ENCODE data around the gene BICDL2.

Gene BICDL2

DNA sequence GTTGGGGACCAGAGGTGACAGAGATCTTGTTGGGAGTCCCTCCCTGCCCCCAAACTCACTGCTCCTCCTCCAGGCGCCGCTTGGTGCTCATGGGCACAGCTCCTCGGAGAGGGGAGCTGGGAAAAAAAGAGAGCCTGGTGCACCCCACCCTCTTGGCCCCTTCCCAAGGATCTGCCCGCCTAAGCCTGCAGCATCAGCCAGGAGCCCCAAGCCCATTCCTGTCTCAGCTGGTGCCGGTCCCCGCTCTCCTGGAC, 13.4 kb downstream of the BICDL2 start:
- peak; percentile 81 for DNase-seq

DNA sequence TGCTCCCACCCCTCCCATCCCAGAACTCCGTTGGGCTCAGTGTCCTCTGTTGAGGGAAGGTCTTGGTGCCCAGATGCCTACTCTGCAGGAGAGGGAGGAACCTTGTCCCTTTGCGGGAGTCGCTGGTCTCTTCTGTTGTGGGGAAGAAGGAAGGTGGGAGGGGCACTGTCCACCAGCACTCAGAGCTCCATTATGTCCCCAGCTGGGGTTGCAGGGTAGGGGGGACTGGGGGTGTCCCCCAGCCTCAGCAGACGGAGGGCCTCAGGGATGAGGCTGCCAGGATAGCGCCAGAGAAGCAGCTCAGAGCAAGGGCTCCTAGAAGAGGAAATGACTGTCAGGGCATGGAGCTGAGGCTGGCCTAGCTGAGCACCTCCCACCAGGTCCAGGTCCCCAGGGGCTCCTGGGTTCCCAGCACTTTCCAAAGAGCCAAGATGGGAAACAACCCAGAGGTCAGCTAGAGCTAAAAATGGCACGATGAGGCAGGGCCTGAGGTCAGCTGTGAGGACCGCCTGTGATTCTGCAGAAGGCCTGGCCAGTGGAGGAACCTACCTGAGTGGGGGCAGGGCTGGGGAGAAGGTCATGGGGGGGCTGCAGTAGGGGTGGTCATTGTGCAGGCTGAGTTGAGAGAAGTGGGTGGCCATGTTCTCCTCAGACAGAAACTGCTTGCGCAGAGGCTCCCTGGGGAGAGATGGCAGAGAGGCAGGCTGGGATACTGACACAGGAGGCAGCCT, 13.9 kb downstream of the BICDL2 start:
- peak; percentile 69 for DNase-seq

DNA sequence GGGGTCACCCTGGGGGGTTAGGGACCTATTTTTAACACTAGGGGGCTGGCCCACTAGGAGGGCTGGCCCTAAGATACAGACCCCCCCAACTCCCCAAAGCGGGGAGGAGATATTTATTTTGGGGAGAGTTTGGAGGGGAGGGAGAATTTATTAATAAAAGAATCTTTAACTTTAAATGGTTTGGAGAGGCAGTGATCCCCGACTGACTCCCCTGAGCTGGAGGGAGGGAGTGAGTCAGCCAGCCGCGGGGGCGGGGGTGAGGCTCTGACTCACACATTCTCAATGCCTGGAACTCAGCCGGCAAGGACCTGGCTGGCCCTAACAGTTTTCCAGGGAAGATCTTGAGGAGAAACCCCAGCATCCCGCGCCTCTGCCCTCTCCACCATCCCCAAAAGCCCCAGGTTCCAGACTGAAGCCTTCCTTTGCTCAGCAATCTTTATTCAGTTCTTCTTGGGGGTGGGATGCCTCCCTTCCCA, 14.5 kb downstream of the BICDL2 start:
- peak; percentile 98 for DNase-seq

DNA sequence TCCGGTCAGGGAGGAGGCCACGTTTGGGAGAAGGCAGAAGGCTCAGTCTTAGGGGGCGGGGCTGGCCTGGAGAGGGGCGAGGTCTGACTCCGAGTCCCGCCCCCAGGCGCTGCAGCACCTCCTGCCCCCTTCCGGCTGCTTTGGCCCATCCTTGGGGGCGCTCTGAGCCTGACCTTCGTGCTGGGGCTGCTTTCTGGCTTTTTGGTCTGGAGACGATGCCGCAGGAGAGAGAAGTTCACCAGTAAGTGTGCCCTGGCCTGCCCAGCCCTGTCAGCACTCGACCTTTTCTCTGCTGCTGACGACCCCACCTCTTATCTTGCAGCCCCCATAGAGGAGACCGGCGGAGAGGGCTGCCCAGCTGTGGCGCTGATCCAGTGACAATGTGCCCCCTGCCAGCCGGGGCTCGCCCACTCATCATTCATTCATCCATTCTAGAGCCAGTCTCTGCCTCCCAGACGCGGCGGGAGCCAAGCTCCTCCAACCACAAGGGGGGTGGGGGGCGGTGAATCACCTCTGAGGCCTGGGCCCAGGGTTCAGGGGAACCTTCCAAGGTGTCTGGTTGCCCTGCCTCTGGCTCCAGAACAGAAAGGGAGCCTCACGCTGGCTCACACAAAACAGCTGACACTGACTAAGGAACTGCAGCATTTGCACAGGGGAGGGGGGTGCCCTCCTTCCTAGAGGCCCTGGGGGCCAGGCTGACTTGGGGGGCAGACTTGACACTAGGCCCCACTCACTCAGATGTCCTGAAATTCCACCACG, 15.1 kb downstream of the BICDL2 start:
- DNase-seq = peak; percentile 98

DNA sequence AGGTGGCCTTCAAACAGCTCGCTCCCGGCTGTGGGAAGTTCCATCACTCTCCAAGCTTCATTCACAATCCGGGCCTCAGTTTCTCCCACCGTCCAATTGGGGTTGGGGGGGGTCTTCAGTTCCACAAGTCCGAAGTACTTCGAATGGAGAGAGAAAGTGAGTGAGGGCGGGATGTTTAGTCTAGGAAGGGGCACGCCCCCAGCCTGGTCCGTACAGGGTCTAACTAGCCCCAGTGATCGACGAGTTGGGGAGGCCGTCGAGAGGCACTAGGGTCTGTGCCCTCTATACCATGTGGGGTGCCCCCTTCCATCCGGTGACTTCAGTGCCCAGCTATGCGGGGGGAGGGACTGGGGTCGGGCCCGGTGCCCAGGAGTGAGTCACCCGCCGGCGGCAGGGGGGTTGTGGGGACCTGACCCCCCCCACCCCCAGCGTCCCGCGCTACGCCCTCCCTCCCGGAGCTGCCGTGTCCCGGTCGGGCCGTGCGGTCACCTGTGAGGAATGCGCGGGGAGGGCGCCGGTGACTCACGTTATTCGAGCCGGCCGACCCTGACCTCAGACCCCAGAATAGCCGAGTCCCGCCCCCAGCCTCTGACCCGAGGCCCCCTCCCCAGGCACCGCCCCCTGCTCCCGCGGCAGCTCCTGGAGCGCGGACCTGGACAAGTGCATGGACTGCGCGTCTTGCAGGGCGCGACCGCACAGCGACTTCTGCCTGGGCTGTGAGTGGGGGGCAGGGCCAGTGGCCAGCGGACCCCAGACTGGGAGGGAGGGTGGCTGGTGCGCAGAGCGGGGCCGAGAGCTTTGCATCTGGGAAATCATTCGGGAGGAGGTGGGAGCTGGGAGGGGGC, 15.9 kb downstream of the BICDL2 start:
- DNase-seq = peak; percentile 91

DNA sequence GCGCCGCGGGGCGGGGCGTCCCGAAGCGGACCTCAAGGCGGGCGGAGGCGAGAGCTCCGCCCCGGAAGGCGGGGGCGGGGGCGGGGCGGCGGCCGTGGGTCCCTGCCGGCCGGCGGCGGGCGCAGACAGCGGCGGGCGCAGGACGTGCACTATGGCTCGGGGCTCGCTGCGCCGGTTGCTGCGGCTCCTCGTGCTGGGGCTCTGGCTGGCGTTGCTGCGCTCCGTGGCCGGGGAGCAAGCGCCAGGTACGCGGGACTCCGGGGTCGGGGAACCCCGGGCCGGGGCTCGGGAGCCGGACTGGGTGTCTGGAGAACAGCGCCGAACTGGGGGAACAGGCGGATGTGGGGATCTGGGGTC, 16.5 kb downstream of the BICDL2 start, which contains the start of gene TNFRSF12A:
Gene TNFRSF12A, plus strand, starts transcription at position 122 of the 357 bp plus-strand sequence. Its CDS starts 30 bp downstream, at position 152.
- DNase-seq = peak; percentile 79

DNA sequence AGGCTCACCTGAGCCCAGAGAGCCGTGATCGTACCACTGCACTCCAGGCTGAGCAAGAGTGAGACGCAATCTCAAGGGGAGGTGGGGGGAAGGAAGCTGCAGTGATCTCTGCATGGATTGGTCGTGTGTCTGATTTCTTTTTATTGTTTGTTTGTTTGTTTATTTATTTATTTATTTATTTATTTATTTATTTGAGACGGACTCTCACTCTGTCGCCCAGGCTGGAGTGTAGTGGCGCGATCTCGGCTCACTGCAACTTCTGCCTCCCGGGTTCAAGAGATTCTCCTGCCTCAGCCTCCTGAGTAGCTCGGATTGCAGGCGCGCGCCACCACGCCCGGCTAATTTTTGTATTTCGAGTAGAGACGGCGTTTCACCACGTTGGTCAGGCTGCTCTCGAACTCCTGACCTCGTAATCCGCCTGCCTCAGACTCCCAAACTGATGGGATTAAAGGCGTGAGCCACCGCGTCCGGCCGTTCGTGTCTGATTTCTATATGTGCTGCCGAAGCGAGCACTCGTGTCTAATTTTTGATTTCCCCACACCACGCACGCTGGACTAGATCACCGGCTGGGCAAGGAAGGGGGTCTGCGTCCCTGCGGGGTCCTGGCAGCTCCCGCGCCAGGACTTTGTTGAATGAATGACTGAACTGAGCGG, 17.0 kb downstream of the BICDL2 start:
- no peak for DNase-seq

DNA sequence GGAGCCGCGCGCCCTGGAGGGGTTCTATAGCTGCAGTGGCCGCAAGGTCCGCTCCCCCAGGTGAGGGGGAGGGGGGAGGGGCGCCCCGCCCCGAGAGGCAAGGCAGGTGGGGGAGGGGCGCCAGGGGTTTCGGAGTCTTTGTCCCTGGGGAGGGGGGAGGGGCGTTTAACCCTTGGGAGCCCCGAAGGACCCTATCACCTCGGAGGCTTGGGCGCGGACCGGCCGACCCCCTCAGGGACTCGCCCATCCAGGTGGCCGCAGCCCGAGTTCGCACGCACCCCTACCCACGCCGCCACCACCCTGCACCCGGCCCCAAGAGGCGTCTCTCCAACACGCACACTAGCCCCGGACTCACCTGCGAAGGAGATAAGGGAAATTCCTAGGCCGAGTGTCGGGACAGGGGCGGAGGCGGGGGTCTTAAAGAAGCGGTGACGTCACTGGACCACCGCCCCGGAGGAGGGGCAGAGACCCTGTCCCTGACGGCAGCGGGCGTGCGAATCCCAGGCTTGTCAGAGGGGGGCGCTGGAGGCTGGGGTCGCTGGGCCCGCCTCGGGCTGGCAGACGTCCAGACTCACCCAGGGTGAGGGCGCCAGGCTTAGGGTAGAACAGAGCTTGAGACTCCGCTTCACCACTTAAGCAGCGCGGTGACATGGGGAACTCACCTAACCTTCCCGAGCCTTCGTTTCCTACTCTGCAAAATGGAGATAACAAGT, 18.8 kb downstream of the BICDL2 start, which contains the start of gene CLDN6:
Gene CLDN6, minus strand, starts transcription at position 390 of the 713 bp plus-strand sequence. CDS start 2,162 bp downstream, outside the sequence.
- DNase-seq = no peak

DNA sequence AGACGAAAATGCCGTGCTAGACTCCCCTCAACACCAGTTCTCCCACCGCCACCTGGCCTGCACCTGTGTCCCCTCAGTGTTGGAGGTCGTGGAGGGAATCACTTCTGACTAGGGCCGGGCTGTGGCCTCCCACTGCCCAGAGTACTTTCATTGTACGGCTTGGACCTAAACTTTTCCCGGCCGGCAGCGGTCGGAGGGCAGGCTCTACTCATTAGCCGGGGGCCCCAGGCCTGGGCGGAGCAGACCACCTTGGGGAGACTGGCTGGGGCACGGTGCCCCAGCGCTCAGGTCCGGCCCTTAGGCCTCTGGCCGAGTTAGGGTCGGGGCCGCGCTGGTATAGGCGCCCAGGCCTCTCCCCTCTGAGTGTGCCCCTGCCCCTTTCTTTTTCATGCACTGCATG, 19.4 kb downstream of the BICDL2 start:
- DNase-seq = no peak

DNA sequence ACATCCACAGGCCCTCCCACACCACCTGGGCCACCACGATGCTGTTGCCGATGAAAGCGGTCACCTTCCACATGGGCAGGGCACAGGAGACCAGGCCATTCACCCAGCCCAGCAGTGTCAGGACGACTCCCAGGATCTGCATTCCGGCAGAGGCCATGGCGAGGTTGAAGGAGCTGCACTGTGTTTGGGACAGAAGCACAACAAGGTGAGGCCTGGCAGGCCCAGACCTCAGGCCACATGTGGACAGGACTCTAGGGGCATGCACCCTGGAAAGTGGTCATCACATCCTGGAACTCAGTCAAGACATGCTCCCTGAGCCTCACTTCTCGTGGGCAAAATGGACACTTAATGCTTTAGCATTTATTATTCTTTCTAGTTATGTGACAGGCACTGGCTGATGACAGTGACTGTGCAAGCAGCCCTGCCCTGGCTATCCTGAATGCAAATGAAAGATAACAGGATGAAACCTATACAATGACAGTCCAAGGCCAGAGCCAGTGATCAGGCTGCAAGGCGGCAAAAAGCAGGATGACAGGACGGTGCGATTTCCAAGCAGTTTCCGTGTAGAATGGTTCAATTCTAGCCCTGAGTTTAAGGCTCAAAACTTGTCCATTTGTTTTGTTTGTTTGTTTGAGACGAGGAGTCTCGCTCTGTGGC, 20.8 kb downstream of the BICDL2 start:
- no peak for DNase-seq

DNA sequence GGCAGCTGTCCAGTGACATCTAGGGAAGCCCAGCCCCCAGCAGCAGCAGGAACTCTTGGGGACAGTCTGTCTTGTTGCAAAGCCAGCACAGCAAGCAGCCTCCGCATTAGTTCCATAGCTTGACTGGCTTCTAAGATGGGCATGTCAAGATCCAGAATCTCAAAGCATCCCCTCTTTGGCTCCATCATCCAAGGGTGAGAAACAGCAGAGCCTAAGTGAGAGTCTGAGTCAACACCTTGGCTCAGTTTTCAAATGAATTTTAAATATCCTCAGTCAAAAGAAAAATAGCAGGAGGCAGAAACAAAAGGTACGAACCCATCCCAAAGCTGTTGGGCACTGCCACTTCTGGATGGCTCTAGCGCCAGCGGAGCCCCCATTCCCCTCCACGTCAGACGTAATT, 21.8 kb downstream of the BICDL2 start:
- DNase-seq = no peak

DNA sequence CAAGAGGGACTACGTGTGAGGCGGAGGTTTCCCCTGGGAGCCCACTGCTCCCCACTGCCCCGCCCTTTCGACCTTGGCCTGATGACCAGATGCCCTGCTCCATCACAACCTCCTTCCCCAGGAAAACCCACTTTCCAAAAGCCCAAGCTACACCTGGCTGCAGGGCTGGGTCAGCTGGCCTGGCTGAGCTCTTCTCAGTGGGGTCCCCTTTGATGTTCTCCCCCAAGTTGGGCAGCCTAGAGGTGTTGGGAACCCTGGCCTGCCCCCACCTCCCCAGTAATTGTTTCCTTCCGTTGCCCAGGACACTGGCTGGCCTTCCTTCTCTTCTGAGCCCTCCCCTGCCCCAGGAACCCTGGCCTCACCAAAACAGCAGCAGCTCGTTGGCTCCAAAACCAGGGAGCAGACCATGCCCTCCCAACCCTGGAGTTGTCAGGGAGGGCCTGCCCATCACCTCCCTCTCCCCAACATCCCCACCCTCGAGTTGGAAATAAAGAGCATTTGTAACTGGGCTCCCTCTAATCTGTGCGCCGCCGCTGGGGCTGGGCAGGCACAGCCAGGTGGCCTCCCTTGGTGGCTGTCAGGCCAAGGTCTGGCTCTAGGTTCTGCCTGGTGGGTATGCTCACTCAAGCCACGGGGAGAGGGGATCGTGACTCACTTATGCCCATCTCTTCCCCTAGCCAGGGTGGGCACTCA, 22.6 kb downstream of the BICDL2 start:
- DNase-seq = no peak

DNA sequence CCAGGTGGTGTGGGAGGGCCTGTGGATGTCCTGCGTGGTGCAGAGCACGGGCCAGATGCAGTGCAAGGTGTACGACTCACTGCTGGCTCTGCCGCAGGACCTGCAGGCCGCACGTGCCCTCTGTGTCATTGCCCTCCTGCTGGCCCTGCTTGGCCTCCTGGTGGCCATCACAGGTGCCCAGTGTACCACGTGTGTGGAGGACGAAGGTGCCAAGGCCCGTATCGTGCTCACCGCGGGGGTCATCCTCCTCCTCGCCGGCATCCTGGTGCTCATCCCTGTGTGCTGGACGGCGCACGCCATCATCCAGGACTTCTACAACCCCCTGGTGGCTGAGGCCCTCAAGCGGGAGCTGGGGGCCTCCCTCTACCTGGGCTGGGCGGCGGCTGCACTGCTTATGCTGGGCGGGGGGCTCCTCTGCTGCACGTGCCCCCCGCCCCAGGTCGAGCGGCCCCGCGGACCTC, 23.2 kb downstream of the BICDL2 start:
- DNase-seq = no peak

DNA sequence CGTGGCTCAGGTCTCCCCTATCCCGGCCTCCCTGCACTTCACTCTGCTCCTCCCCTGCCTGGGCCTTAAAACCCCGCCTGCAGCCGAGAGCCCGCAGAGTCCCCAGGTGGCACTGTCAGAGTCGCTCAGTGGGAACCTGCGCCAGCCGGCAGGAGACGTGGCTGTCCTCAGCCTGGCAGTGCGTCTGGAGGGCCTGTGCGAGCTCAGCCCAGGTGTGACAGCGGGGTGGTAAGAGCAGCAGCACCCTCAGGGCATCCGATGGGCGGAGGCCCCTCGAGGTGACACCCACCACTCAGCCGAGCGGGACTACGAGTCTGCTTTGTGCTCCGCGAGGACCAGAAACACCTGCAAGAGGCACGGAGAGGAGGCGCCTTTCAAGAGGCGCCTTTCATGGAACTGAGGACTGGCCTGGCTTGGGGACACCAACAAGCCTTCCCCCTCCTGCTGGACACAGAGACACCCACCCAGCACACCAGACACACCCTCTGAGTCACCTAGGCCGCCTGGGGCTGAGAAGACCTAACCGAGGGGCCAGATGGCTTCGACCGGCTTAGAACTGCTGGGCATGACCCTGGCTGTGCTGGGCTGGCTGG, 23.8 kb downstream of the BICDL2 start, which contains the start of gene CLDN9:
Gene CLDN9, plus strand, starts transcription at position 96 of the 593 bp plus-strand sequence. Its CDS starts 440 bp downstream, at position 536.
- no peak for DNase-seq

DNA sequence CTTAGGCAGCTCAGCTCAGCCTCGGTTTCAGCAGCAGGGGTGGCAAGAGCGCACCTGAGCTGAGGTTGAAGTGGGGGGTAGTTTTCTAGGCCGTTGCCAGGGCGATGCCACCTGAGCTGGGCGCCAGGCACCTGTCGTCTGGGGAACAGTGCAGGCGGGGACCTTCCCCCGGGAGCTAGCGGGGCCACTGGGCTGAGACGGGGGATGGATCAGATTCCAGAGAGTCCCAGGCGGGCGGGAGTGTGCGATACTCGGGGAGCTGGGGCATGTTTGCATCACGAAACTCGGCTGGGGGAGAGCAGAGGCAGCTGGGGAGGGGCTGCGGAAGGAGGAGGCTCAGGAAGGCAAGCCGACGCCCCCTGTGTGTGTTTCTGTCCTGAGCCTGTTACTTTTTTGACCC, 24.5 kb downstream of the BICDL2 start:
- no peak for DNase-seq

DNA sequence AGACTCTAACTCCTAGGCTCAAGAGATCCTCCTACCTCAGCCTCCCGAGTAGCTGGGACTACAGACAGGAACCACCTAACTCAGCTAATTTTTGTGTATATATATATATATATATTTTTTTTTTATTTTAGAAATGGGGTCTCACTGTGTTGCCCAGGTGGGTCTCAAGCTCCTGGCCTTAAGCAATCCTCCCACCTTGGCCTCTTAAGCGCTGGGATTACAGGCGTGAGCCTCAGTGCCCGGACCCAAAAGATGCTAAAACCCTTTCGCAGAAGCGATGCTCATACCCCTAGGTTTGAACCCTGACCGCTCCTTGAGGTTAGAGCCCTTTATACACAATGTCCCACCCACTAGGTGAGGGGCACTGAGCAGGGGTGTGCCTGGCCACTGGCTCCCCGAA, 26.2 kb downstream of the BICDL2 start:
- no peak for DNase-seq

DNA sequence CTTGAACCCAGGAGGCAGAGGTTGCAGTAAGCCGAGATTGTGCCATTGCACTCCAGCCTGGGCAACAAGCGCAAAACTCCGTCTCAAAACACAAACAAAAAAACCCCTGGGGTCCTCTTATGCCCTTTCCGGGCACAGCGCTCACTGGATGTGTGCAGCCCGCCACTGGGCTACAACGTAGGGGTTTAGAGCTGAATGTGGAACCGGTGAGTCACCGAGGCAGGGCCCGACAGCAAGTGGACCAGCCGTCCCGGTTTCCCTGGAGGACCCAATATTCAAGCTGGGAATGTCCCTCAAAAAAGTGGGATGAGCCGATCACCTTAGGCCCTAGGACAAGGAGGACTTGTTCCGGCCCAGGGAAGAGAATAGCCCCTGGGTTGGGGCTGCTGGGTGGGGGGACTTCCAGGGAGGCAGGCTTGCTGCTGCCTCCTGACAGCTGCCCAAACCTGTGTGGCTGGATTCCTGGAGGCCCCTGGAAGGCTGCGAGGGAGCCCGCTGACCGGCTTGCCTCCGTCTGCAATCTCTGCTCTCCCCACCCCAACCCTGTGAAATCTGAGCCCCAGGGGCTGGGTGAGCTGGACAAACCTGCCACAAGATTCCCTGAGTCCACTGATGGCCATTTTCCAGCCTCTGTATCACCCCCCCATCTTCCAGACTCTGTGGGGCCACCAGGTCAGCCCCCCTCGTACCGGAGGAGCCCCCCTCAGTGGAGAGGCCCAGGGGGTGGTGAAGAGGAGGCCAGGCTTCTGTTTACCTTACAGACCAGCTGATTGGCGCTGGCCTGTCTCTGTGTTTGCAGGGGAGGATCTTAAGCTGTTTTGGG, 27.0 kb downstream of the BICDL2 start:
- DNase-seq = no peak

DNA sequence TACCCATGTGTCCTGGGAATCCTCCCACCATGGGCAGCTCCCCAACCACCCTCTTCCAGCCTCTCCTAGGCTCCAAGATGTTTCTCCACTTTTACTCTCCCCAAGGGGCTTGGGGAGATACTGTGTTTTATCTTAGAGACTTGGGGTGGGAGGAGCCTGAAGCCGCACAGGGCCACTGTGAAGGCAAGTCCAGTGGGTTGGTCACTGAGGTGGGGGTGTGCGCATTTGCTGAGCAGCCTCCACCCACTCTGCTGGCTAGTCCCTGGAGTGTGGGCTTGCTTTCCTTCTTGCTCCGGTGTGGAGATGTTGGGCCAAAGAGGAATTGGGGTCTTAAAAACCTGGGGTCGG, 28.1 kb downstream of the BICDL2 start:
- no peak for DNase-seq

DNA sequence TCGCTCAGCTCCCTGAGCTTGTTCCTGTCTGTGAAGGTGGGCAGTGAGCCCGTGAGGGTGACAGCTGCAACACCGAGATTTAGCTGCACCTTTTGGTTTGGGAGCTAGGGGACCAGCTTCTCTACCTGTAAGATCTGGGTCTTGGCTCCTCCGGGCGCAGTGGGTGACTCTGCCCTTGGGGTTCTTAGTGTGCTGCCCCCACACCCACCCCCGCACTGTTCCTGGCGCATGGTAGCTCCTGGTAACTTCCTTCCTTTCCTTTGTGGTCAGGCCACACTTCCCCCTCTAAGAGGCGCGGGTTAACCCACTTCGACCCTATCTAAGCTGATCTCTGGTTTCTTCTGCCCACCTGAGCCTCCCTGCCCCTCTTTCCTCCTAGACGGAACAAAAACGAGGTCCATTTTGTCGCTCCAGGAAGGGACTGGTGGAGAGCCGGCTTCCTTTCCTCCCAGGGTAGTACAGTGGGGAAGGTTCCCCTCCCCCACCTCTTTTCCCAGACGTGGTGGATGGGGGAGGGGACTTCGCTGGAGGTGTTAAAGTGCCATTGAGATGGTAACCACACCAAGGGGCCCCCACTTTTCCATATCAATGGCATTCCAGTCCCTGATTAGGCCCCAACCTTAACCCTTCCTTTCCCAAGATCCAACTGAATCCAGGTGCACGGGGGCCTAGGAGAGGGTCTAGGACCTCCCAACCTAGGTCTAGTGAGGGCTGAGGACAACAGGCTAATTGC, 28.6 kb downstream of the BICDL2 start:
- DNase-seq = no peak

Measured in fibroblast of upper back skin (primary cell).